ENCODE data around the gene SLC9A1.

DNA sequence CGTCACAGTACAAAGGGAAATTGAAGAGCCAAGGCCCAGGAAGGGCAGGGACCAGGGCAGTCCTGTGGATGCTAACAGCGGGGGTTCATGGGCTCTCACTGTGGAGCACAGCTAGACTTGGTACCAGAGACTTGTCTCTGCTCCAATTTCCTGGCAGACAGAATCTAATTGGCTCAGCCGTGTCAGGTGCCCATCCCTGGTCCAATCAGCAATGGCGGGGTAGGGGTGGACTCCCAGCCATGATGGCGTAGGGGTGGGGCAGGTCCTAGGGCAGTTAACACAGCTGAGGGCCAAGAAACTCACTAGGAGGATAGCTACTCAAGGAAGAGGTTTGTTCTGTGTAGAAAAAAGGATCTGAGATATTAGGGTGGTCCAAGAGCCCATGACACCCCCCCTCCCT, 102.4 kb downstream of the SLC9A1 start:
- TF ChIP-seq CTCF (IDR thresholded peaks at IDR 0.05; ENCODE audit: borderline replicate concordance, extremely low read depth, low read length, poor library complexity, severe bottlenecking): no peak
- no peak for TF ChIP-seq EZH2 (IDR thresholded peaks at IDR 0.05; ENCODE audit: borderline replicate concordance, low read depth, low read length, severe bottlenecking)

Data from DND-41 (cell line).